H1 (cell line): ENCODE measurements around the gene TOR1A. TPM values are rescaled to one million over a fixed set of nuclear protein-coding genes. Genes with fewer than 3 reads are reported as not detected.

Source experiments
- CTCF ChIA-PET: fragments of 300-600 bp; sonication (Branson Sonifier 250); formaldehyde crosslinking; loops from one replicate; lab custom pipeline; 2021; ENCODE audit not compliant: partially characterized antibody; lab: Charles Lee
- POLR2A ChIA-PET: fragments of 300-600 bp; sonication (Branson Sonifier 250); formaldehyde crosslinking; loops from one replicate; lab custom pipeline; 2021; ENCODE audit warnings: inconsistent platforms; ENCODE audit not compliant: partially characterized antibody; lab: Charles Lee
- DNase-seq, 2 experiments: peaks; one replicate each; pipeline versions ENCODE4 v3.0.0 to v3.0.0-alpha.2; 2010 to 2022; ENCODE audit warnings: low spot score in 2 of 2, low read depth in 1 of 2, mixed read lengths in 1 of 2
- FAIRE-seq: peaks from 2 replicates; lab custom pipeline; 2011; peaks lifted over from hg19 to GRCh38; lab: Jason Lieb, UNC
- H2AFZ ChIP-seq: 2 replicates; pipeline ENCODE4 v1.8.1; 2012; ENCODE audit warnings: low read length, inconsistent platforms
- H2AK5ac ChIP-seq: 2 replicates; pipeline ENCODE4 v1.6.1; 2013; ENCODE audit warnings: low read depth, low read length
- H2BK120ac ChIP-seq: replicated peaks from 2 replicates; pipeline ENCODE3; 2013; ENCODE audit warnings: low read depth, low read length, inconsistent platforms
- H2BK12ac ChIP-seq: 2 replicates; pipeline ENCODE4 v1.6.1; 2013; ENCODE audit warnings: low read depth, low read length
- H2BK15ac ChIP-seq: 2 replicates; pipeline ENCODE4 v1.6.1; 2013; ENCODE audit warnings: low read length
- H2BK20ac ChIP-seq: 2 replicates; pipeline ENCODE4 v1.6.1; 2013; ENCODE audit warnings: low read length
- H2BK5ac ChIP-seq: 2 replicates; pipeline ENCODE4 v1.6.1; 2013; ENCODE audit warnings: low read depth, low read length
- H3K14ac ChIP-seq: 2 replicates; pipeline ENCODE4 v1.6.1; 2013; ENCODE audit warnings: inconsistent platforms; ENCODE audit not compliant: insufficient read length
- H3K18ac ChIP-seq: 2 replicates; pipeline ENCODE4 v1.6.1; 2013; ENCODE audit warnings: low read length; ENCODE audit errors: extremely low read depth
- H3K23ac ChIP-seq: 2 replicates; pipeline ENCODE4 v1.6.1; 2013; ENCODE audit warnings: inconsistent platforms; ENCODE audit not compliant: insufficient read length
- H3K23me2 ChIP-seq: 2 replicates; pipeline ENCODE4 v1.6.1; 2013; ENCODE audit warnings: low read depth, low read length
- H3K27ac ChIP-seq: 2 replicates; pipeline ENCODE4 v1.6.1; 2011; ENCODE audit warnings: low read depth, low read length, inconsistent platforms
- H3K27me3 ChIP-seq, 4 experiments: replicated peaks in 1 of 4; 1 replicate in 1 of 4; 2 replicates in 3 of 4; pipeline versions ENCODE4 v1.6.1 to v1.8.1; 2011 to 2013; ENCODE audit warnings: low read length in 3 of 4, mild to moderate bottlenecking in 3 of 4, inconsistent platforms in 2 of 4, mixed read lengths in 2 of 4, moderate library complexity in 1 of 4; ENCODE audit not compliant: control insufficient read depth in 3 of 4, insufficient read depth in 3 of 4; ENCODE audit errors: extremely low read depth in 1 of 4
- H3K36me3 ChIP-seq, 4 experiments: 2 replicates each; pipeline versions ENCODE4 v1.6.1 to v1.8.1; 2011 to 2013; ENCODE audit warnings: mild to moderate bottlenecking in 4 of 4, low read length in 3 of 4, moderate library complexity in 2 of 4, control low read depth in 1 of 4, inconsistent platforms in 1 of 4; ENCODE audit not compliant: insufficient read depth in 4 of 4, control insufficient read depth in 2 of 4
- H3K4ac ChIP-seq: replicated peaks from 2 replicates; pipeline ENCODE3; 2013; ENCODE audit warnings: low read length, low read depth, mixed read lengths, inconsistent platforms; ENCODE audit not compliant: insufficient read length
- H3K4me1 ChIP-seq, 4 experiments: replicated peaks in 1 of 4; 1 replicate in 1 of 4; 2 replicates in 3 of 4; pipeline versions ENCODE4 v1.6.1 to v1.8.1; 2011 to 2013; ENCODE audit warnings: low read length in 3 of 4, inconsistent platforms in 2 of 4, mixed read lengths in 1 of 4; ENCODE audit not compliant: insufficient read depth in 4 of 4, control insufficient read depth in 3 of 4
- H3K4me2 ChIP-seq, 2 experiments: 2 replicates each; pipeline versions ENCODE4 v1.6.1 to v1.8.1; 2011 to 2013; ENCODE audit warnings: low read depth in 2 of 2, low read length in 2 of 2, control low read depth in 1 of 2, inconsistent platforms in 1 of 2, mild to moderate bottlenecking in 1 of 2; ENCODE audit not compliant: insufficient read depth in 1 of 2
- H3K4me3 ChIP-seq, 4 experiments: fragments of 200-600, 300-600 bp in 1 of 4; sonication (generic), shearing (Covaris generic), sonication (Bioruptor Twin) in 1 of 4; 2 replicates each; pipeline versions ENCODE4 v1.5.1 to v1.8.1; 2011 to 2016; ENCODE audit warnings: low read length in 4 of 4, low read depth in 3 of 4, control low read depth in 2 of 4, inconsistent platforms in 2 of 4, mild to moderate bottlenecking in 2 of 4, mixed read lengths in 1 of 4, moderate library complexity in 1 of 4; ENCODE audit not compliant: insufficient read depth in 2 of 4; ENCODE audit errors: extremely low read depth in 1 of 4
- H3K56ac ChIP-seq: replicated peaks from 2 replicates; pipeline ENCODE3; 2013; ENCODE audit warnings: low read depth, mild to moderate bottlenecking, mixed read lengths, low read length, inconsistent platforms; ENCODE audit not compliant: insufficient read length
- H3K79me1 ChIP-seq: 2 replicates; pipeline ENCODE4 v1.6.1; 2013; ENCODE audit warnings: low read depth, low read length, control low read depth
- H3K79me2 ChIP-seq, 2 experiments: 2 replicates each; pipeline versions ENCODE4 v1.6.1 to v1.8.1; 2012 to 2013; ENCODE audit warnings: low read length in 2 of 2, mild to moderate bottlenecking in 2 of 2, inconsistent platforms in 1 of 2; ENCODE audit not compliant: insufficient read depth in 2 of 2, control insufficient read depth in 1 of 2
- H3K9ac ChIP-seq, 4 experiments: replicated peaks in 1 of 4; 1 replicate in 1 of 4; 2 replicates in 3 of 4; pipeline versions ENCODE4 v1.6.1 to v1.8.1; 2011 to 2013; ENCODE audit warnings: low read depth in 3 of 4, low read length in 3 of 4, control low read depth in 2 of 4, mild to moderate bottlenecking in 2 of 4, moderate library complexity in 2 of 4, inconsistent platforms in 1 of 4; ENCODE audit errors: extremely low read depth in 1 of 4
- H3K9me3 ChIP-seq, 2 experiments: 2 replicates each; pipeline versions ENCODE4 v1.6.1 to v1.8.1; 2012 to 2013; ENCODE audit warnings: mild to moderate bottlenecking in 2 of 2, moderate library complexity in 2 of 2, control low read depth in 1 of 2, inconsistent platforms in 1 of 2, low read depth in 1 of 2, low read length in 1 of 2, mixed read lengths in 1 of 2; ENCODE audit not compliant: insufficient read depth in 2 of 2
- H4K20me1 ChIP-seq, 2 experiments: replicated peaks in 1 of 2; 2 replicates each; pipeline versions ENCODE3 to v1.8.1; 2011 to 2013; ENCODE audit warnings: inconsistent platforms in 2 of 2, low read length in 2 of 2, mild to moderate bottlenecking in 1 of 2; ENCODE audit not compliant: insufficient read depth in 2 of 2, control insufficient read depth in 1 of 2
- H4K5ac ChIP-seq: 2 replicates; pipeline ENCODE4 v1.6.1; 2013; ENCODE audit warnings: low read length, low read depth, mixed read lengths, inconsistent platforms; ENCODE audit not compliant: insufficient read length
- H4K8ac ChIP-seq: 2 replicates; pipeline ENCODE4 v1.8.0; 2013; ENCODE audit warnings: mild to moderate bottlenecking, moderate library complexity, low read length, inconsistent platforms; ENCODE audit not compliant: insufficient read depth; ENCODE audit errors: extremely low read depth
- H4K91ac ChIP-seq: replicated peaks from 2 replicates; pipeline ENCODE3; 2013; ENCODE audit warnings: low read length, mixed read lengths, inconsistent platforms; ENCODE audit not compliant: insufficient read length
- BRCA1 ChIP-seq: IDR thresholded peaks from 2 replicates; pipeline ENCODE4 v1.6.1; 2012; ENCODE audit warnings: low read depth, low read length, improper control_type of control experiment
- CHD2 ChIP-seq: IDR thresholded peaks from 2 replicates; pipeline ENCODE4 v1.6.1; 2012; ENCODE audit warnings: low read length, improper control_type of control experiment
- CTBP2 ChIP-seq: IDR thresholded peaks from 2 replicates; pipeline ENCODE4 v1.7.0; 2011; ENCODE audit warnings: borderline replicate concordance, mild to moderate bottlenecking, moderate library complexity, mixed read lengths, low read length; ENCODE audit not compliant: insufficient read depth, insufficient read length
- FOSL1 ChIP-seq: IDR thresholded peaks from 2 replicates; pipeline ENCODE4 v1.6.1; 2011; ENCODE audit warnings: mild to moderate bottlenecking, low read depth, low read length, moderate library complexity; ENCODE audit not compliant: insufficient read depth
- HDAC2 ChIP-seq, 2 experiments: fragments of 300-600 bp in 1 of 2; sonication (generic) in 1 of 2; IDR thresholded peaks; 2 replicates each; pipeline ENCODE4 v1.6.1; 2011 to 2012; ENCODE audit warnings: low read depth in 2 of 2, low read length in 2 of 2, mild to moderate bottlenecking in 2 of 2, moderate library complexity in 2 of 2, borderline replicate concordance in 1 of 2, inconsistent platforms in 1 of 2
- KDM4A ChIP-seq: IDR thresholded peaks from one replicate; pipeline ENCODE4 v1.7.1; 2012; ENCODE audit warnings: low read depth, mild to moderate bottlenecking, moderate library complexity, low read length, inconsistent platforms; ENCODE audit not compliant: severe bottlenecking
- RNF2 ChIP-seq: fragments of 200-900, 300-1000 bp; sonication (generic); IDR thresholded peaks from 2 replicates; pipeline ENCODE4 v1.7.1; 2016; ENCODE audit warnings: borderline replicate concordance, low read depth, mild to moderate bottlenecking, antibody characterized with exemption, low read length; ENCODE audit not compliant: poor library complexity, severe bottlenecking; ENCODE audit errors: missing control alignments
- SP2 ChIP-seq: IDR thresholded peaks from 2 replicates; pipeline ENCODE4 v1.6.1; 2012; ENCODE audit warnings: mild to moderate bottlenecking, low read length, inconsistent platforms
- SP4 ChIP-seq: IDR thresholded peaks from 2 replicates; pipeline ENCODE4 v1.6.1; 2012; ENCODE audit warnings: low read length, inconsistent platforms
- WGBS, 2 experiments: shearing (Covaris generic) in 1 of 2; methylation state at CpG; one replicate each; pipeline versions ENCODE4 v1.1.6 to v1.1.7; 2013 to 2015; ENCODE audit warnings: low lambda C conversion rate in 2 of 2, mixed read lengths in 2 of 2, inconsistent platforms in 1 of 2, low coverage in 1 of 2, missing lambda C conversion rate in 1 of 2; ENCODE audit not compliant: insufficient replicate concordance in 2 of 2, insufficient coverage in 1 of 2, insufficient read length in 1 of 2; ENCODE audit errors: extremely low coverage in 1 of 2, missing lambda C conversion rate in 1 of 2; 5-methylcytosine and 5-hydroxymethylcytosine counted together
- polyA plus RNA-seq, 7 experiments: library from polyadenylated mRNA; depleted of rRNA in 3 of 7; stranded (reverse) in 5 of 7; unstranded in 2 of 7; fragments of >200 nt in 5 of 7; fragments of 200-250 nt in 2 of 7; gene quantifications; 1 replicate in 5 of 7; 2 replicates in 1 of 7; 4 replicates in 1 of 7; pipeline versions ENCODE4 v1.2.1 to v1.2.3, GENCODE V29; 2011 to 2013; ENCODE audit warnings: missing spikeins in 2 of 7, mixed read lengths in 2 of 7
- total RNA-seq: library from RNA; stranded (reverse); fragmentation: NEBNext Ultra II Directional; extraction: Animal tissue kit (Norgen Biotek cat#: 25700); gene quantifications from 2 replicates; pipeline ENCODE4 v1.2.1, GENCODE V29; 2021

The TOR1A gene
- total and polyA plus RNA-seq, 2 of the 8 experiments (the other 6 are each of a cell fraction or from before 2014, with no cell fraction given): 37.6 to 46.7 TPM

DNA sequence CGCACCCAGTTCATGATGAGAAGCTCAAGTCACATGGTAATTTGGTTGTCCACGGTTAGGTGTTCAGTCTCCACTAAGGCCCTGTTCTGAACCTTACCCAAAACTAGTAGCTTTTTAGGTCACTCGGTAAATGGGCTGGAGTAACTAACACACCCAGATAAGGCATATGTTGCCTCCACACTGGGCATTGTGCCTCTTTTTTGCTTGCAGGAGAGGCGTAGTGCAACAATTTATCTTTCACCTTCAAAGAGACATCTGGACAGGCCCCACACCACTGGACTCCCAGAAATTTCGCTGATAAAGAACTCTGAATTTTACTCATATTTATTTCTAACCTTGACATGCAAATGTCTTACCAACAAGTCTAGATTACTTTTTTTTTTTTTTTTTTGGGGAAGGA is 54.3 kb downstream of the TOR1A start:
- Histone ChIP-seq H3K23ac (no peak overlapping the region), H3K9ac (no peak overlapping the region), H2BK12ac (no peak overlapping the region), H3K79me2 (no peaks in the 10 kb centered on the region), H4K91ac (no peak overlapping the region), H3K27ac (no peak overlapping the region), H3K4me2 (no peak overlapping the region), H3K4ac (no peak overlapping the region), H2BK120ac (no peak overlapping the region), H4K8ac (no peak overlapping the region), H3K23me2 (no peaks in the 10 kb centered on the region), H3K56ac (no peak overlapping the region), H3K9me3 (no peaks in the 10 kb centered on the region), H4K5ac (no peak overlapping the region), H2AK5ac (no peak overlapping the region), H3K14ac (no peak overlapping the region), H3K27me3 (no peaks in the 10 kb centered on the region), H2BK15ac (no peak overlapping the region), H2BK20ac (no peak overlapping the region), H2AFZ (no peak overlapping the region), H3K79me1 (no peaks in the 10 kb centered on the region), H2BK5ac (no peak overlapping the region), H4K20me1 (no peaks in the 10 kb centered on the region), H3K4me3 (no peak overlapping the region), H3K4me1 (no peaks in the 10 kb centered on the region; a peak in 1 of 7 replicates), H3K18ac (no peak overlapping the region), H3K36me3 (no peaks in the 10 kb centered on the region)
- ChIA-PET POLR2A (no interaction called here), CTCF (interaction anchor here (1.0 to 16.4 kb wide), 5 partner anchors 8 to 44 kb away, joined by 3 to 168 read pairs (median 3); no protein-coding TSS in a partner anchor)
- DNase-seq: no peak
- no peak for FAIRE-seq
- TF ChIP-seq RNF2: no peak
- no peak for TF ChIP-seq CTBP2
- no peak for TF ChIP-seq KDM4A
- TF ChIP-seq FOSL1: no peak
- TF ChIP-seq CHD2: no peak
- no peak for TF ChIP-seq BRCA1
- no peak for TF ChIP-seq HDAC2 (IDR thresholded peaks at IDR 0.05; ENCODE audit: borderline replicate concordance in 1 of 2, low read depth in 2 of 2, low read length in 2 of 2)
- no peak for TF ChIP-seq SP2
- TF ChIP-seq SP4: no peak
- WGBS, 2 experiments: 88% methylated on average over 5 of the region's 5 CpGs; no CpG with 5 or more reads in 1 of the 2 experiments
